GM12872 (cell line): ENCODE results near the gene CATSPER3.

Source experiments
- TF ChIP-seq, protein P1 (sequence below): IDR thresholded peaks from 3 replicates; pipeline ENCODE4 v1.5.1; 2011; ENCODE audit warnings: low read depth, mild to moderate bottlenecking, low read length, moderate library complexity; ENCODE audit not compliant: insufficient read depth

The CATSPER3 gene

DNA sequence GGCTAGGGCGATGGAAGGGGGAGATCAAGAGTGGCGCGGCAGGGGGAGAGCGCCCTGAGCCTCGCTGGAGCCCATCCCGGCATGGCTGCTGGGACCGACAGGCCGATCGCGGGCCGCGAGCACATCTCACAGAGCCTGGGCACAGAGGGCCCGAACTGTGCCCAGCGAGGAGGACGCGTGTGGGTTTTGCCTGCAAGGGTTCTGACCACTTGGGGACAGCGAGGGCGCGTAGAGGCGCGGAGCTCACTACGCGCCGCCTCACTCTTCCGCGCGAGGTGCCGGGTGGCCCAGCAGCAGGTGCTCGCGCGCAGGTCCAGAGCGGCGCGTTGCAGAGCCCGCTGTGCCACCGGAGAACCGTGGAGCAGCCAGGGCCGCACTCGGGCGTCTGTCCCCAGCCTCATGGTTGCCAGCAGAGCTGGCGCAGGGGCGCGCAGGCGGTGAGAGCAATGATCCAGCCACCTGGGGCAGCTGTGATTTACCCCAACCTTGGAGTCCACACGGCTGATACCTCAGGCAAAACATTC, 82.6 kb downstream of the CATSPER3 start:
- TF ChIP-seq, protein P1, sequence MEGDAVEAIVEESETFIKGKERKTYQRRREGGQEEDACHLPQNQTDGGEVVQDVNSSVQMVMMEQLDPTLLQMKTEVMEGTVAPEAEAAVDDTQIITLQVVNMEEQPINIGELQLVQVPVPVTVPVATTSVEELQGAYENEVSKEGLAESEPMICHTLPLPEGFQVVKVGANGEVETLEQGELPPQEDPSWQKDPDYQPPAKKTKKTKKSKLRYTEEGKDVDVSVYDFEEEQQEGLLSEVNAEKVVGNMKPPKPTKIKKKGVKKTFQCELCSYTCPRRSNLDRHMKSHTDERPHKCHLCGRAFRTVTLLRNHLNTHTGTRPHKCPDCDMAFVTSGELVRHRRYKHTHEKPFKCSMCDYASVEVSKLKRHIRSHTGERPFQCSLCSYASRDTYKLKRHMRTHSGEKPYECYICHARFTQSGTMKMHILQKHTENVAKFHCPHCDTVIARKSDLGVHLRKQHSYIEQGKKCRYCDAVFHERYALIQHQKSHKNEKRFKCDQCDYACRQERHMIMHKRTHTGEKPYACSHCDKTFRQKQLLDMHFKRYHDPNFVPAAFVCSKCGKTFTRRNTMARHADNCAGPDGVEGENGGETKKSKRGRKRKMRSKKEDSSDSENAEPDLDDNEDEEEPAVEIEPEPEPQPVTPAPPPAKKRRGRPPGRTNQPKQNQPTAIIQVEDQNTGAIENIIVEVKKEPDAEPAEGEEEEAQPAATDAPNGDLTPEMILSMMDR = no peak

DNA sequence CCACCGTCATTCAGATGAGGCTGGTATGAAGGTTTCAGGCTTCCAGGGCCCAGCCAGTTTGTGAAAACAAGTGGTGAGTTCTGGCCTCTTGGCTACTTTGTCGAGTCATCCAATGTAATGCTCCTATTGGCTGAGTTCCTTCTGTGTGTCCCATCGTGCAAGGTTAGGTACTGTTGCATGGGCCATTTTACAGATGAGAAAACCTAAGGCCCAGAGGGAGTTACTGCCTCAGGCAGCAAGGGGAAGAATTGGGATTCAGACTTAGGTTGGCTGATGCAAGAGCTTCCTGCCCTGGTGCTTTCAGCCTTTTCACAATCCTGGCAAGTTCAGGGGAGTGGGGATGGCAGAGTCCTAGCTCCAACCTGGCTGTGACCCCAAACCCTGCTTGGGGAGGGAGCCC, 83.7 kb downstream of the CATSPER3 start:
- TF ChIP-seq, protein P1 = no peak

DNA sequence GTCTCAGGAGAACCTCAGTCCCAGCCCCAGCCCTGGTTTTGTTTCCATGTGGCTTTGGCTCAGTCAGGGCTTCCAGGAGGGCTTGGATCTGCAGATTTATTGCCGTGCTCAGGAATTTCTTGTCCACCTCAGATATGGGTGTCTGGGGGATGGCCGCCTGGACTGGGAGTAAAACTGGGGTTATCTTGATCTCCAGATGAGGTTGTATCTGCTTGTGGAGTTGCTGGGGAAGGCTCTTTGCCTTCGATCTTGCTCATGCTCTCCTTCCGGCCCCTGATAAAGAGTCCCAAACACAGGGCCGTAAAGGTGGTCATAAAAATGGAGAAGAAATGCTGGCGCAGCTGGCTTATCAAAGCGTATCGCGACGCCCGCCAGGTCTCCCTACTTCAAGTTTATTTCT, 84.2 kb downstream of the CATSPER3 start:
- TF ChIP-seq, protein P1 = no peak

DNA sequence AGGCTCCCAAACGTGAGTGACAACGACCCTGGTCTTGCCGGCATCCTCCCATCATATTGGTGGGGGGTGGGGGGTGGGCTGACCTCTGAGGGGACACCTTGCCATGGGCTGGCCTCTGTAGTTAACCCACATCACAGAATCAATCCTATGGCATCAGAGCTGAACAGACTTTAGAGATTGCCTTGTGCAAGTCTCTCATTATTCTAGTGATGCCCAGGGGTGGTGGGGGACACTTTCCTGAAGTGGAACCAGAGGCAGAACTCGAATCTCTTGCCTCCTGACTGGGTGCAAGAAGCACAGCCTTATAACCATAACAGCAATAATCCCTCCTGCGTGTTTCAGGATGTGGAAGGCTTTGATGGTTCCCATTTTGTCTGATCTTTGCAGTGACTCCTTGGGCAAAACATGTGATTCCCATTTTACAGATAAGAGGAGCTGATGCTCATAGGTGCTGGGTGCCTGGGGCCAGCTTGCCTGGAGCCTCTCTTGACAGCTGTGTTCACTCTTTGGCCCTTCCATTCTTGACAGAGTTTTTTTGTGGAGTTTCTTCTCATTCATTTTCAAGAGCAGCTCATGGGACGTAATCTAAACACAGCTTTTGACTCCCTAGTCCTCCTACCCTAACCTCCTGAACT, 84.9 kb downstream of the CATSPER3 start:
- TF ChIP-seq, protein P1 = no peak

DNA sequence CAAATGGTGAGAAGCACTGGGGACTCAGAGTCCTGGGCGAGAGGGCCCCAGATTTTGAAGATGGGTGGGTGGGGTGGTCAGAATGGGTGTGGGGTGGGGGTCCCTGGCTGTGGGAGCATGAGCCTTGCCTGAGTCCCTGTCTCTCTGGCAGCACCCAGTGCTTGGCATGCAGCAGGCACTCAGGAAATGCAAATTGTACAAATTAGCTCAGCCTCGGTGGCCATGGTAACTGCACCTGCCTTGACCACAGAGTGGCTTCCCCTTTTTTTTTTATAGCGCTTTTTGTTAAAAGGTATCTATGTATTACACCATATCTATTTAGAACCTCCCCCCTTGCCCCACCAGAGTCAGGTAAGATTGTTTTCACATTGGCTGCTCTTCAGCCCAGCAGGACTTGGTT, 85.6 kb downstream of the CATSPER3 start:
- TF ChIP-seq, protein P1 = no peak

DNA sequence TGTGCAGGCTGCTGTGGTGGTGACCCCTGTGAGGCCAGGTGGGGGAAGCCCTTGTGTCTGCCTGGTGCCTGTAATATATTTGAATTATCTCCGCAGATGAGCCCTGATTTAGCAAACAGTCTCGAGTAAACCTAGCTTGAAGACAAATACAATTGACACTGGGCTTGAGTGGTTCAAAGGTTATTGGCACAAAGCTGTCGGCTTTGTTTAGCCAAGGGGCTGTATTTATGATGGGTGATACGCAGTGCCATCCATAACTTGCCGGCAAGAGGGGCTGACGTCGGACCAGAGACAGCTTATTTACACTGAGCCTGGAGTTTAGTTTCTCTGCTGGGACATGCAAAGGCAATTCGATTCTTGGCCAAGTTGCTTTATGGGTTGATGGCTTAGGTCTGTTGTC, 86.3 kb downstream of the CATSPER3 start:
- TF ChIP-seq, protein P1 = no peak

DNA sequence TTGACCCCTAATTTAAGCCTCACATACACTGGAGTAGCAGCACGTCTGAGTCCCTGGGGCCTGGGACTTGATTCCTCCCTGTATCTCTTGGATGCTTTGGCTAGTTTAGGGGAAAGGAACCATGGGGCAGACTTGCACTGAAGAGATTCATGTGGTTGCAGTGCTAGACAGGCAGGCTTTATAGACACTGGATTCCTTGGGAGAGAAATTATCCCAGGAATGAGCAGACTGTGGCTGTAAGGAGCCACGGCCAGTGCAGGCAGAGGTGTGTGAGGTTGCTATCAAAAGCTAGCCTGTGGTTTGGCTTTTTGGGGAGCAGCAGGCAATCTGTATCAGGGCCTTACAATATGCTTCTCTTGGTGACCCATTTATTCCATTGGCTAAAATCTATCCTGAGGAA, 86.8 kb downstream of the CATSPER3 start:
- TF ChIP-seq, protein P1 = no peak

DNA sequence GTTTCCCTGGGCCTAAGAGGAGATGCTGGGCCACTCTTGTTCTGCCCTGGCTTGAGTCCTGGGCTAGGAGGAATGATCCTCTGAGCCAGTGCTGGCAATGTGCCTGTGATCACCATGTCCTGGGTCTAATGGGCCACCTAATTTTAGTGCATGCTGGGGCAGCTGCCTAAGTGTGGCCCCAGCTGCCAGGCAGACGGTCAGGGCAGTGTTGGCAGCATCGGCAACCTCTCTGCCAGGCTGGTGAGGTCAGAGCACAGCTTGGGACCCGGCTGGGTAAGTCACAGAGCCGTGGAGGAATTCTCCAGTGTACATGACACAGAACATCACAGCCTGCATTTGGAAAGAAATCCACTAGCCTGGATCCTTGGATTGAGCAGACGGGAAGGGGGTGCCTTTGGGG, 87.7 kb downstream of the CATSPER3 start:
- TF ChIP-seq, protein P1 = no peak
